ENCODE results near the gene PPP4R4.

Gene PPP4R4

GRCh38 chr14:94312481-94313246 lies 138.5 kb downstream of the PPP4R4 start:
- no peak for DNase-seq

- DNase-seq, result no peak
Observed at GRCh38 chr14:94313991-94314655, 140.0 kb downstream of the PPP4R4 start.

- no peak for DNase-seq
Observed at GRCh38 chr14:94314890-94315289, 140.8 kb downstream of the PPP4R4 start.

GRCh38 chr14:94316692-94317091 lies 142.6 kb downstream of the PPP4R4 start:
- no peak for DNase-seq

GRCh38 chr14:94317259-94317658 lies 143.1 kb downstream of the PPP4R4 start:
- DNase-seq, result no peak

- DNase-seq, result no peak
Observed at GRCh38 chr14:94320243-94320642, 146.1 kb downstream of the PPP4R4 start.

GRCh38 chr14:94321421-94322271 lies 147.5 kb downstream of the PPP4R4 start:
- no peak for DNase-seq

- DNase-seq, result no peak
Observed at GRCh38 chr14:94322648-94323570, 148.8 kb downstream of the PPP4R4 start, which contains the start of gene SERPINA6. SERPINA6 (minus strand) TSS chr14:94323336; CDS start chr14:94314648, 8,688 bp downstream.

- no peak for DNase-seq
Observed at GRCh38 chr14:94328196-94328595, 154.1 kb downstream of the PPP4R4 start.
